Measurements from ENCODE around the gene TAF11L14.

DNA sequence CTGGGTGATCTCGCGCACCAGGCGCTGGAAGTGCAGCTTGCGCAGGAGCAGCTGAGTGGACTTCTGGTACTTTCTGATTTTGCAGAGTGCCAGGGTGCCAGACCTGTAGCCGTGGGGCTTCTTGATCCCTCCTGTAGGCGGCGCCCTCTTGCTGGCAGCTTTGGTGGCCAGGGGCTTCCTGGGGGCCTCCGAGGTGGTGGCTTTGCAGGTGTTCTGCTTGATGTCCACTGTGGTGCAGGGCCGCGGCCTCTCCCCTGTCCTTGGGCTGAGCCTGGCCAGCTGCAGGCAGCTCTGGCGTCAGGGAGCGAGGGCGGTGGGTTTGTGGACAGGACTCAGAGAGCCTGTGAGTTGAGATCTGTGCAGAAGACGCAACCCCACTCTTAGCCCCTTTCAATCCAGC, 36.1 kb downstream of the TAF11L14 start:
- TF ChIP-seq EZH2 (IDR thresholded peaks at IDR 0.05; ENCODE audit: low read depth): no peak
- TF ChIP-seq, protein P1, sequence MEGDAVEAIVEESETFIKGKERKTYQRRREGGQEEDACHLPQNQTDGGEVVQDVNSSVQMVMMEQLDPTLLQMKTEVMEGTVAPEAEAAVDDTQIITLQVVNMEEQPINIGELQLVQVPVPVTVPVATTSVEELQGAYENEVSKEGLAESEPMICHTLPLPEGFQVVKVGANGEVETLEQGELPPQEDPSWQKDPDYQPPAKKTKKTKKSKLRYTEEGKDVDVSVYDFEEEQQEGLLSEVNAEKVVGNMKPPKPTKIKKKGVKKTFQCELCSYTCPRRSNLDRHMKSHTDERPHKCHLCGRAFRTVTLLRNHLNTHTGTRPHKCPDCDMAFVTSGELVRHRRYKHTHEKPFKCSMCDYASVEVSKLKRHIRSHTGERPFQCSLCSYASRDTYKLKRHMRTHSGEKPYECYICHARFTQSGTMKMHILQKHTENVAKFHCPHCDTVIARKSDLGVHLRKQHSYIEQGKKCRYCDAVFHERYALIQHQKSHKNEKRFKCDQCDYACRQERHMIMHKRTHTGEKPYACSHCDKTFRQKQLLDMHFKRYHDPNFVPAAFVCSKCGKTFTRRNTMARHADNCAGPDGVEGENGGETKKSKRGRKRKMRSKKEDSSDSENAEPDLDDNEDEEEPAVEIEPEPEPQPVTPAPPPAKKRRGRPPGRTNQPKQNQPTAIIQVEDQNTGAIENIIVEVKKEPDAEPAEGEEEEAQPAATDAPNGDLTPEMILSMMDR (conservative IDR thresholded peaks at IDR 0.05): no peak; the same call in 1 of the 2 replicates
